Erythroblast (primary cell): ENCODE measurements around the gene GTF2IRD2.
"Not testable (repeated sequence)": the region's sequence is repeated elsewhere in the genome, so short reads cannot be mapped to it uniquely, and the experiment has no call there.

ENCODE experiments used
- GATA1 ChIP-seq: IDR thresholded peaks from 2 replicates; pipeline ENCODE4 v1.6.1; 2011; ENCODE audit warnings: low read depth, mild to moderate bottlenecking, control low read depth, low read length, moderate library complexity
- POLR2A ChIP-seq: IDR thresholded peaks from 2 replicates; pipeline ENCODE4 v1.6.1; 2011; ENCODE audit warnings: mild to moderate bottlenecking, low read length

DNA sequence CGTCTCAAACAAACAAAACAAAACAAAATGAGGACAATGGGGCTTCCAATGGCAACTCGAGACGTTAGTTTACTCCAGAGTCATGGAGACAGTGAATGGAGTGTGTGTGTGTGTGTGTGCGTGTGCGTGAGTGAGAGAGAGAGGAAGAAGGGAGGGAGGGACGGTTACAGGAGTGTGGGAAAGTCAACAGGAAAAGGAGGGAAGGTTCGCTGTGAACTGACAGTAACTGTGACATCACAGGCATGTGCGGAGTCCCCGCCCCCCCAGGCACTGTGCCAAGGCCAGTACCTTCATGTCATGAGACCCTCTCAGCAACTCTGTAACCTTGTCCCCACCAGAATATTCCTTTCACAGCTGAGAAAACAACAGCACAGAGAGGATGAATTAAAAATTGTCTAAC is 30.7 kb upstream of the GTF2IRD2 start:
- TF ChIP-seq POLR2A, GATA1: not testable (repeated sequence)
